AG09309 (cell line): ENCODE results near the gene ZNF684.
"Not testable (repeated sequence)": the region's sequence is repeated elsewhere in the genome, so short reads cannot be mapped to it uniquely, and the experiment has no call there.

Experiments used
- DNase-seq: peaks from one replicate; pipeline ENCODE4 v3.0.0-alpha.2; 2010; ENCODE audit warnings: low read depth
- H3K4me3 ChIP-seq: 2 replicates; pipeline ENCODE4 v1.5.1; 2011; ENCODE audit warnings: mild to moderate bottlenecking, low read depth, low read length, moderate library complexity; ENCODE audit not compliant: control insufficient read depth
- TF ChIP-seq, protein P1 (sequence below): IDR thresholded peaks from 2 replicates; pipeline ENCODE4 v1.5.1; 2011; ENCODE audit warnings: mild to moderate bottlenecking, low read depth, low read length, inconsistent platforms; ENCODE audit not compliant: insufficient read depth, control insufficient read depth; ENCODE audit errors: missing control alignments

The ZNF684 gene

DNA sequence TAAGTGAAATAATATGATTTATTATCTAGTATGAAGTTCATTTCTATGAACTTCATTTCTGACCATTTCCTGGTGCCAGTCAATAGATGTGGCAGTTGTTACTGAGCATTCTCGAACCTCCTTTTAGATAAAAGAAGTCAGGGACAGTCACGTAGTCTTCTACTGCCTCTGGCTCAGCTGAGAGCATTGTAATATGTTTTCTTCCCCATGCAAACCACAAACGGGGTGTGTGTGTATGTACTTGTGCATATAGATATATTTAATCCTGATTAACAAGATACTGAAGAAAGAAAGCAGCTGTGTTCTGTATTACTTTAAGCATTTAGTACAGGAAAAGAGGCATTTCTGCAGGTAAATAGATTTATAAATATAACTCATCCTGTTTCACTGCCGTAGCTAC, 21.6 kb downstream of the ZNF684 start:
- no peak for DNase-seq
- no peak overlapping the region for H3K4me3 ChIP-seq
- TF ChIP-seq, protein P1, sequence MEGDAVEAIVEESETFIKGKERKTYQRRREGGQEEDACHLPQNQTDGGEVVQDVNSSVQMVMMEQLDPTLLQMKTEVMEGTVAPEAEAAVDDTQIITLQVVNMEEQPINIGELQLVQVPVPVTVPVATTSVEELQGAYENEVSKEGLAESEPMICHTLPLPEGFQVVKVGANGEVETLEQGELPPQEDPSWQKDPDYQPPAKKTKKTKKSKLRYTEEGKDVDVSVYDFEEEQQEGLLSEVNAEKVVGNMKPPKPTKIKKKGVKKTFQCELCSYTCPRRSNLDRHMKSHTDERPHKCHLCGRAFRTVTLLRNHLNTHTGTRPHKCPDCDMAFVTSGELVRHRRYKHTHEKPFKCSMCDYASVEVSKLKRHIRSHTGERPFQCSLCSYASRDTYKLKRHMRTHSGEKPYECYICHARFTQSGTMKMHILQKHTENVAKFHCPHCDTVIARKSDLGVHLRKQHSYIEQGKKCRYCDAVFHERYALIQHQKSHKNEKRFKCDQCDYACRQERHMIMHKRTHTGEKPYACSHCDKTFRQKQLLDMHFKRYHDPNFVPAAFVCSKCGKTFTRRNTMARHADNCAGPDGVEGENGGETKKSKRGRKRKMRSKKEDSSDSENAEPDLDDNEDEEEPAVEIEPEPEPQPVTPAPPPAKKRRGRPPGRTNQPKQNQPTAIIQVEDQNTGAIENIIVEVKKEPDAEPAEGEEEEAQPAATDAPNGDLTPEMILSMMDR = no peak

DNA sequence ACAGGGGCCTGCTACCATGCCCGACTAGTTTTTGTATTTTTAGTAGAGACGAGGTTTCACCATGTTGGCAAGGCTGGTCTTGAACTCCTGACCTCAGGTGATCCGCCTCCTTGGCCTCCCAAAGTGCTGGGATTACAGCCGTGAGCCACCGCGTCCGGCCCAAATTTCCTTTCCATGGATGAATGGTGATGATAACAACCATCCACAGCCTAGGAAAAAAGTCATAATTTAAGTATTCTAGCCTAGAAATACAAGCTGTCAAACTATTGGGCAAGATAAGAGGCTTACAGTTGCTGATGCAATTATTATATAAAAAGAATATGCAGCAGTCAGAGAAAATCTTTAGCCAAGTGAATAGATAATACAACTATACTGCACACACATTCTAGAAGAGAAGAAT, 23.4 kb downstream of the ZNF684 start:
- DNase-seq, H3K4me3 ChIP-seq: not testable (repeated sequence)

DNA sequence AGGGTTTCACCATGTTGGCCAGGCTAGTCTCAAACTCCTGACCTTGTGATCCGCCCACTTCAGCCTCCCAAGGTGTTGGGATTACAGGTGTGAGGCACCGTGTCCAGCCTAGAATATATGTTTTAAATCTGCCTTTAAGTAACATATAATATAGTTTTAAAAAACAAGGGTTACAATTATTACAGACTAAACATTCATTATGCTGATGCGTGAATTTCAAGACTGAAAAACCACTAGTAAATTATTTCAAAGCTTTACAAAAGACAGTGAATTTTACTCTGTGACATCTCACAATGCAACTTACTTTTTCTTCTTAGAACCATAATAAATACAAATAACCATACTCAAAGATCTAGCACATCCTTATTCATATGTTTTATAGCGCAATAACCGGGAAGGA, 24.7 kb downstream of the ZNF684 start:
- H3K4me3 ChIP-seq = no peak overlapping the region
- TF ChIP-seq, protein P1 = no peak
- no peak for DNase-seq

- DNase-seq, H3K4me3 ChIP-seq: not testable (repeated sequence)
Observed at GRCh38 chr1:40558241-40558640, 26.8 kb downstream of the ZNF684 start.

- TF ChIP-seq, protein P1 = no peak
- no peak overlapping the region for H3K4me3 ChIP-seq
- DNase-seq = no peak
Observed at GRCh38 chr1:40562185-40562584, 30.7 kb downstream of the ZNF684 start.

DNA sequence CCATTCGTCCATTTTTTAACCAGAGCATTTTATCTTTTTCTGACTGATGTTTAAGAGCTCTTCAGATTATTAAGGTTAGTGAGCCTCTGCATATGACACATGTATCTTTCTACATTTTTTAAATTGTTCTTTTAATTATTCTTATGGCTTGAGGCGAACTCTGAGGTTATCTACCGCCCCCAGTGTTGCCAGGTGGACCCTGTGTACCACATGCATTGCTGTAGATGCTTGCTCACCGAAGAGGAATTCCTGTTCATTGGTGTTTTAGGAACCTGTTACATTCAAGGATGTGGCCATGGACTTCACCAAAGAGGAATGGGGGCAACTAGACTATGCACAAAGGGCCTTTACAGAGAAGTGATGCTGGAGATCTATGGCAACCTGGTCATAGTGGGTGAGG, 31.8 kb downstream of the ZNF684 start:
- DNase-seq = no peak
- TF ChIP-seq, protein P1 = no peak
- H3K4me3 ChIP-seq = no peak overlapping the region

GRCh38 chr1:40564506-40564905, 33.1 kb downstream of the ZNF684 start:
- TF ChIP-seq, protein P1 = no peak
- H3K4me3 ChIP-seq = no peak overlapping the region
- no peak for DNase-seq

- H3K4me3 ChIP-seq = no peak overlapping the region
- no peak for DNase-seq
- TF ChIP-seq, protein P1 = no peak
Observed at GRCh38 chr1:40564913-40565312, 33.5 kb downstream of the ZNF684 start.
